Activated T-helper 1 cell treated with anti-CD3 and anti-CD28 coated beads, Interleukin-12 subunit alpha, Interleukin-12 subunit beta, Interleukin-2, Interleukin-4 antibody, amounts not matched to agents 30 ng/mL and 10 ng/mL and 1 ng/mL, durations not matched to agents 14 hours and 24 hours and 36 hours (primary cell): ENCODE measurements around the gene CAPN12. TPM values are rescaled to one million over a fixed set of nuclear protein-coding genes. Genes with fewer than 3 reads are reported as not detected.
"Not testable (repeated sequence)": the region's sequence is repeated elsewhere in the genome, so short reads cannot be mapped to it uniquely, and the experiment has no call there.

ENCODE experiments used
- DNase-seq: peaks from one replicate; pipeline ENCODE4 v3.0.0; 2021; ENCODE audit warnings: low spot score
- H3K27ac Mint-ChIP-seq: one replicate; pipeline ENCODE4 v1.8.0; 2021; ENCODE audit warnings: mild to moderate bottlenecking, mixed read lengths
- H3K27me3 Mint-ChIP-seq: one replicate; pipeline ENCODE4 v1.8.0; 2022; ENCODE audit warnings: mild to moderate bottlenecking, moderate library complexity, mixed read lengths; ENCODE audit not compliant: insufficient read depth
- H3K36me3 Mint-ChIP-seq: one replicate; pipeline ENCODE4 v1.8.0; 2021; ENCODE audit warnings: low read depth, mixed read lengths
- H3K4me1 Mint-ChIP-seq: one replicate; pipeline ENCODE4 v1.8.0; 2021; ENCODE audit warnings: low read depth, mixed read lengths
- H3K4me3 Mint-ChIP-seq: one replicate; pipeline ENCODE4 v1.8.0; 2021; ENCODE audit warnings: mild to moderate bottlenecking, moderate library complexity, mixed read lengths
- H3K9me3 Mint-ChIP-seq: one replicate; pipeline ENCODE4 v1.8.0; 2021; ENCODE audit warnings: mixed read lengths
- intact Hi-C: fragments of 100-400 bp; cut with micrococcal nuclease; formaldehyde crosslinking; loops from one replicate; pipeline ENCODE4 v1.15.1; 2024
- total RNA-seq: library from RNA; stranded (reverse); gene quantifications from 2 replicates; pipeline ENCODE4 v1.2.3, GENCODE V29; 2022

Gene CAPN12
- total RNA-seq, 1 donor from 2014 or later = 2.5 TPM

- intact Hi-C loops, H3K9me3 Mint-ChIP-seq, H3K4me3 Mint-ChIP-seq, H3K36me3 Mint-ChIP-seq, H3K27ac Mint-ChIP-seq, DNase-seq, H3K4me1 Mint-ChIP-seq: not testable (repeated sequence)
- peaks cover 15% of the 10 kb centered on the region for H3K27me3 Mint-ChIP-seq
Measured at GRCh38 chr19:38782212-38782611, 37.9 kb upstream of the CAPN12 start.

- no peaks in the 10 kb centered on the region for H3K4me1 Mint-ChIP-seq
- H3K27me3 Mint-ChIP-seq = peaks cover 15% of the 10 kb centered on the region
- DNase-seq = no peak
- no peaks in the 10 kb centered on the region for H3K9me3 Mint-ChIP-seq
- no peak overlapping the region for H3K27ac Mint-ChIP-seq
- intact Hi-C loops = no loop called here
- H3K36me3 Mint-ChIP-seq = no peaks in the 10 kb centered on the region
- no peak overlapping the region for H3K4me3 Mint-ChIP-seq
Measured at GRCh38 chr19:38781058-38781457, 36.8 kb upstream of the CAPN12 start.

DNA sequence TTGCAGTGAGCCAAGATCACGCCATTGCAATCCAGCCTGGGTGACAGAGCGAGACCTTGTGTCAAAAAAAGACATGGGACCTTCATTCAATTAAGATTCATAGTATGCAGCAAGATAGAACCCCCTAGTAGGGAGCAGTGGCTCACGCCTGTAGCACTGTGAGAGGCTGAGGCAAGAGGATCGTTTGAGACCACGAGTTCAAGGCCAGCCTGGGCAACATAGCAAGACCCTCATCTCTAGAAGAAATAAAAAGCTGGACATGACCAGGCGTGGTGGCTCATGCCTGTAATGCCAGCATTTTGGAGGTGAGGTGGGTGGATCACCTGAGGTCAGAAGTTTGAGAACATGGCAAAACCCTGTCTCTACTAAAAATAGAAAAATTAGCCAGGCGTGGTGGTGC lies 36.2 kb upstream of the CAPN12 start:
- Mint-ChIP-seq H3K27ac (no peak overlapping the region), H3K27me3 (peaks cover 15% of the 10 kb centered on the region), H3K36me3 (no peaks in the 10 kb centered on the region), H3K4me3 (no peak overlapping the region), H3K4me1 (no peaks in the 10 kb centered on the region), H3K9me3 (no peaks in the 10 kb centered on the region)
- no peak for DNase-seq
- intact Hi-C loops = no loop called here

GRCh38 chr19:38778733-38779132 lies 34.5 kb upstream of the CAPN12 start:
- Mint-ChIP-seq H3K9me3 (no peaks in the 10 kb centered on the region), H3K36me3 (no peaks in the 10 kb centered on the region), H3K4me3 (no peak overlapping the region), H3K27me3 (peaks cover 15% of the 10 kb centered on the region), H3K27ac (no peak overlapping the region), H3K4me1 (no peaks in the 10 kb centered on the region)
- DNase-seq = no peak
- intact Hi-C loops = no loop called here

- H3K27ac Mint-ChIP-seq = no peak overlapping the region
Measured at GRCh38 chr19:38774181-38774950, 30.1 kb upstream of the CAPN12 start.

DNA sequence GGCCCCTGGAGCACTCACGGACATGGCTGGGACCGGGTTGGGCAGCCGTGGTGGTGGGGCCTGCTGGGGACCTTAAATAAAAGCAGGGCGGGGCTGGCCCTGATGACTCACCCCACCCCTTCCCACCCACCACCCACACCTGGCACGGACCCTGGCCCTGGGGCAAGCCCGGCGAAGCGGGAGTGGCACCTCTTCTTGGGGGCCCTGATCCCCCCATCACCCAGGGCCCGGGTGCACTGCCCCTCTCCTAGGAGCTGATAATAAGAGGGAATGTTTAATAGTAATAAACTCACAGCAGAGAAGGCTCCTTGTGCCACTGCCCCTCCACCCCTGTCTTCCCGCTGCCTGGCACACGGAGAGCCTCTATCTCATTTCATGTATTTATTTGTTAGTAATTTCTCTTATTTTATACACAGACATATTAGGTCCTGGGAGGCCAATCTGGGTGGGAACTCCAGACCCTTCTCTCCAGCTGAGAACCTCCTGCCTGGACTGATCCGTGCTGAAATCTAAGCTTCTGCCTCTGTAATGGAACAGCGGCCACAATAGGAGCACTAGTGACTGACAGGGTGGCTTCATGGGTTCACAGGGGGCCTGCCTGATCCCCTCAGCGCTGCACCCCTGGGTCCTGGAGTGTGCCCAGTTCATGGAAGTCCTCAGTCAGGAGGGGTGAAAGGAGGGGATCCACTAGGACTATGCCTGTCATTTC lies 29.3 kb upstream of the CAPN12 start, which contains the start of gene LGALS7:
LGALS7 (minus strand) TSS at position 49 of the 709 bp plus-strand sequence; CDS start at position 24, 25 bp downstream.
- peaks cover 2% of the 10 kb centered on the region for H3K27me3 Mint-ChIP-seq
- H3K27ac Mint-ChIP-seq = no peak within 1 kb of the TSS
- H3K36me3 Mint-ChIP-seq = no peaks in the 10 kb centered on the region
- intact Hi-C loops = no loop called here
- no peaks in the 10 kb centered on the region for H3K9me3 Mint-ChIP-seq
- no peak for DNase-seq
- H3K4me1 Mint-ChIP-seq = peaks cover 6% of the 10 kb centered on the region
- no peak within 1 kb of the TSS for H3K4me3 Mint-ChIP-seq

More at GRCh38 chr19:38774181-38774950, 30.1 kb upstream of the CAPN12 start:
- intact Hi-C loops = no loop called here
- peaks cover 4% of the 10 kb centered on the region for H3K27me3 Mint-ChIP-seq
- H3K36me3 Mint-ChIP-seq = no peaks in the 10 kb centered on the region
- no peak overlapping the region for H3K4me3 Mint-ChIP-seq
- peaks cover 3% of the 10 kb centered on the region for H3K4me1 Mint-ChIP-seq
- no peaks in the 10 kb centered on the region for H3K9me3 Mint-ChIP-seq
- no peak for DNase-seq

DNA sequence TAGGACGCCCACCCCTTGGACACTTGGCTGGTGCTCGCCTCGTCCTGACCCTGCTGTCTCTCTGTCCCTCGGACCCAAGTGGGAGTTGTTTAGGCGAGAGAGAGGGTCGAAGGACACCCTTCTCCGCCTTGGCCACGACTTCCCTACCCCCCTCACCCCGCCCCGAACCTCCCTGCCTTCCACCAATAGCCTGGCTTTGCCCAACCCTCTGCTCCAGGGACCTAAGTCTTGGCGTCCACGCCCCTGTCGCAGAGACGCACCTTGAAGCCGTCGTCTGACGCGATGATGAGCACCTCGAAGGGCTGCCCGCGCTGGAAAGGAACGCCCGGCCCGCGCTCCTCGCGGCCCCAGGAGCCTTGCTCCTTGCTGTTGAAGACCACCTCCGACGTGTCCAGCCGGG lies 27.3 kb upstream of the CAPN12 start:
- H3K4me3 Mint-ChIP-seq, intact Hi-C loops, H3K9me3 Mint-ChIP-seq: not testable (repeated sequence)

GRCh38 chr19:38770949-38771275 lies 26.6 kb upstream of the CAPN12 start:
- H3K36me3 Mint-ChIP-seq, DNase-seq, H3K4me1 Mint-ChIP-seq, H3K27me3 Mint-ChIP-seq, H3K9me3 Mint-ChIP-seq, H3K4me3 Mint-ChIP-seq, H3K27ac Mint-ChIP-seq, intact Hi-C loops: not testable (repeated sequence)

More for the DNA sequence above, 27.3 kb upstream of the CAPN12 start:
- not testable (repeated sequence) for DNase-seq, H3K4me1 Mint-ChIP-seq, H3K27me3 Mint-ChIP-seq, H3K36me3 Mint-ChIP-seq, H3K27ac Mint-ChIP-seq

DNA sequence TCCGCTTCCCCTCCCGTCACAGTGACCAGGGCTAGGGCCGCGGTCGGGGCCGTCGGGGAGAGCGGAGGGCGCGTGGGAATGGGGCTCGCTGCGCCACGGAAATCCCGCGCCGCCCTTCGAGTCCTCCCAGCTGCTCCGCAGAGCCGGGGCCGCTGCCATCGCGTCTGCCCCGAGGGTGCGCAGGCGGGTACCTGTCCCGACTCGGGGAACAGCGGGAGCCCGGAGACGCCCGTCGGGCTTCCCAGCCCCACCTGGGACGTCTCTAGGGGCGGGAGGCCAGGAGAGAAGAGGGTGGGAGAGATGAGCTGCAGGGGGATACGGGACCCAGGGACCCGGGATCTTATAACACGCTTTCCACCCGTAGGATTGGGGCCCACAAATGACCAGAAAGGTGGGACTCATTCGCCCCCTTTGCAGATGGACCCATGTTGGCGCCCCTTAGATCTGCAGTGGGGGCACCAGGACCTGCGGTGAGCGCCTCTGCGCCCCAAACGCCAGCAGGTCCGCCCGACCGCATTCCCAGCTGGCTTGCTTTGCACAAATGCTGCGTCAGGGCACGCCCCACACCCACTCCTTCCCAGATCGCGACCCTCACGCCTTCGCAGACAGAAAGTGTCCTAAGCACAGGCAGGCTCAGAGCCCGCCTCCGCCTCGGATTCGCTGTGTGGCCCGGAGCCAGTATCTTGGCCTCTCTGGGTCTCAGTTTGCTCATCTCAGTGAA lies 26.1 kb upstream of the CAPN12 start:
- H3K36me3 Mint-ChIP-seq, H3K27me3 Mint-ChIP-seq, H3K4me3 Mint-ChIP-seq, intact Hi-C loops, DNase-seq, H3K4me1 Mint-ChIP-seq, H3K27ac Mint-ChIP-seq, H3K9me3 Mint-ChIP-seq: not testable (repeated sequence)

- Mint-ChIP-seq H3K36me3 (no peaks in the 10 kb centered on the region), H3K27me3 (peaks cover 2% of the 10 kb centered on the region), H3K9me3 (no peaks in the 10 kb centered on the region), H3K27ac (peak overlapping the region; percentile 40), H3K4me3 (peak overlapping the region; percentile 49), H3K4me1 (peaks cover 6% of the 10 kb centered on the region)
- intact Hi-C loops = loop anchor here (2.0 kb wide), 2 partner anchors 61 to 79 kb away; partner anchors contain the start of genes ECH1 and HNRNPL
- DNase-seq = peak; percentile 87
Measured at GRCh38 chr19:38769635-38770211, 25.4 kb upstream of the CAPN12 start.

DNA sequence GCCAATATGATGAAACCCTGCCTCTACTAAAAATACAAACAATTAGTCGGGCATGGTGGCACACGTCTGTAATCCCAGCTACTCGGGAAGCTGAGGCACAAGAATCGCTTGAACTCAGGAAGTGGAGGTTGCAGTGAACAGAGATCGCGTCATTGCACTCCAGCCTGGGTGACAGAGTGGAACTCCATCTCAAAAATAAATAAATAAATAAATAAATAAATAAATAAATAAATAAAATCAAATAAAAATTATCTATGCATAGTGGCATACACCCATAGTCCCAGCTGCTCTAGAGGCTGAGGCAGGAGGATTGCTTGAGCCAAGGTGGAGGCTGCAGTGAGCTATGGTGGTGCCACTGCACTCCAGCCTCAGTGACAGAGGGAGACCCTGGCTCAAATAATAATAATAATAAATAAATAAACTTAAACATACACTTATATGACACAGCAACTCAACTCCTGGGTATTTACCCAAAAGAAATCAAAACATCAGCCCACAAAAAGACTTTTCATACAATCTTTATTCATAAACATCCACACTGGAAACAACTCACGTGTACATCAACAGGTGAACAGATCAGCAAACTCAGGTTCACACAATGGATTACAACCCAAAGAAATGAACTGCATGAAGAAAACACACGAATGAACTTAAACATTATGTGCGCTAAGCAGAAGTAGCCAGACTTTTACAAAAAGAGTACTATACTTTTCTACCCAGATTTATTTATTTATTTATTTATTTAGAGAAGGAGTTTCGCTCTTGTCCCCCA lies 22.2 kb upstream of the CAPN12 start:
- peaks cover 6% of the 10 kb centered on the region for H3K4me1 Mint-ChIP-seq
- H3K9me3 Mint-ChIP-seq = no peaks in the 10 kb centered on the region
- DNase-seq = no peak
- H3K27me3 Mint-ChIP-seq = peaks cover 2% of the 10 kb centered on the region
- H3K36me3 Mint-ChIP-seq = no peaks in the 10 kb centered on the region
- H3K27ac Mint-ChIP-seq = no peak overlapping the region
- intact Hi-C loops = no loop called here
- no peak overlapping the region for H3K4me3 Mint-ChIP-seq

DNA sequence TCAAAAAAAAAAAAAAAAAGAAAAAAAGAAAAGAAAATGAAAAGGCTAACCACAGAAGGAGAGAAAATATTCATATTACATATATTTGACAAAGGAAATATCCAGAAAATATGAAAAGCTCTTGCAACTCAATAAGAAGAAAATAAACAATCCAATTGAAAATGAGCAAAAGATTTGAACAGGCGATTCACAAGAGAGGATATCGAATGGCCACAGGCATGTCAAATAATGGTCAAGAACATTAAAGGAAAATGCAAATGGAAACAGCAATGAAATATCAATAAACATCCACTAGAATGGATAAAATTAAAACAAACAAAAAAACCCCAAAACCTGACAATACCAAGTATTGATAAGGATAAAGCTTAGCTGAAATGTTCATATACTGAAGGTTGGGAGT lies 20.9 kb upstream of the CAPN12 start:
- no peak for DNase-seq
- intact Hi-C loops = no loop called here
- Mint-ChIP-seq H3K27ac (no peak overlapping the region), H3K9me3 (no peaks in the 10 kb centered on the region), H3K4me3 (no peak overlapping the region), H3K4me1 (peaks cover 6% of the 10 kb centered on the region), H3K36me3 (no peaks in the 10 kb centered on the region), H3K27me3 (peaks cover 2% of the 10 kb centered on the region)
